Vagina (tissue), 2 donors: ENCODE measurements around the gene TMEM192. TPM values are rescaled to one million over a fixed set of nuclear protein-coding genes. Genes with fewer than 3 reads are reported as not detected.
"Not testable (repeated sequence)": the region's sequence is repeated elsewhere in the genome, so short reads cannot be mapped to it uniquely, and the experiment has no call there.

ENCODE experiments used
- DNase-seq, 2 donors: peaks; one replicate each; pipeline ENCODE4 v3.0.0-alpha.2; 2017; ENCODE audit errors: extremely low spot score in 2 of 2
- H3K27ac ChIP-seq: fragments of 200-600 bp; sonication (generic); one replicate; pipeline ENCODE4 v1.5.1; 2019
- H3K27me3 ChIP-seq: fragments of 200-600 bp; sonication (generic); one replicate; pipeline ENCODE4 v1.5.1; 2019
- H3K36me3 ChIP-seq, 2 donors: fragments of 200-600 bp; sonication (generic); one replicate each; pipeline ENCODE4 v1.5.1; 2017 to 2019
- H3K4me1 ChIP-seq: fragments of 200-600 bp; sonication (generic); one replicate; pipeline ENCODE4 v1.5.1; 2019
- H3K4me3 ChIP-seq, 2 donors: fragments of 200-600 bp; sonication (generic); 1 replicate in 1 of 2; 2 replicates in 1 of 2; pipeline ENCODE4 v1.5.1; 2016 to 2019
- H3K9me3 ChIP-seq: fragments of 200-600 bp; sonication (generic); one replicate; pipeline ENCODE4 v1.5.1; 2019
- CTCF ChIP-seq, 3 experiments: fragments of 450-650 bp in 2 of 3; fragments of 200-600 bp in 1 of 3; sonication (generic) in 1 of 3; IDR thresholded peaks; one replicate each; pipeline ENCODE4 v1.5.1; 2017 to 2019; ENCODE audit warnings: antibody characterized with exemption in 3 of 3, mild to moderate bottlenecking in 2 of 3, moderate library complexity in 2 of 3
- POLR2A ChIP-seq, 2 donors: fragments of 450-650 bp; IDR thresholded peaks; one replicate each; pipeline ENCODE4 v1.6.1; 2017; ENCODE audit warnings: antibody characterized with exemption in 2 of 2, mild to moderate bottlenecking in 2 of 2, moderate library complexity in 2 of 2
- POLR2AphosphoS5 ChIP-seq, 2 donors: sonication (generic); formaldehyde crosslinking; IDR thresholded peaks; one replicate each; pipeline ENCODE4 v1.9.0; 2017; ENCODE audit warnings: antibody characterized with exemption in 2 of 2, mild to moderate bottlenecking in 2 of 2, low read depth in 1 of 2; ENCODE audit not compliant: insufficient read depth in 1 of 2
- intact Hi-C: fragments of 100-400 bp; cut with DNase I; formaldehyde crosslinking; loops from one replicate; pipeline ENCODE4 v1.15.1; 2023
- total RNA-seq: library from RNA; depleted of rRNA; stranded (reverse); fragments of >200 nt; gene quantifications from one replicate; pipeline ENCODE4 v1.2.3, GENCODE V29; 2016

Gene TMEM192
- total RNA-seq, 1 donor from 2014 or later: 7.1 TPM

- H3K4me1 ChIP-seq: no peaks in the 10 kb centered on the region
- no peaks in the 10 kb centered on the region for H3K27me3 ChIP-seq
- no peak for TF ChIP-seq POLR2A (IDR thresholded peaks at IDR 0.05)
- TF ChIP-seq CTCF (IDR thresholded peaks at IDR 0.05): no peak
- no peak for TF ChIP-seq POLR2AphosphoS5 (IDR thresholded peaks at IDR 0.05; ENCODE audit: insufficient read depth in 1 of 2, low read depth in 1 of 2)
- no peaks in the 10 kb centered on the region for H3K36me3 ChIP-seq
- no peak overlapping the region for H3K27ac ChIP-seq
- H3K4me3 ChIP-seq: no peak overlapping the region
- intact Hi-C loops: no loop called here
- H3K9me3 ChIP-seq: no peaks in the 10 kb centered on the region
- no peak for DNase-seq
These were observed 64.5 kb downstream of the TMEM192 start for GRCh38 chr4:165048170-165048569.

DNA sequence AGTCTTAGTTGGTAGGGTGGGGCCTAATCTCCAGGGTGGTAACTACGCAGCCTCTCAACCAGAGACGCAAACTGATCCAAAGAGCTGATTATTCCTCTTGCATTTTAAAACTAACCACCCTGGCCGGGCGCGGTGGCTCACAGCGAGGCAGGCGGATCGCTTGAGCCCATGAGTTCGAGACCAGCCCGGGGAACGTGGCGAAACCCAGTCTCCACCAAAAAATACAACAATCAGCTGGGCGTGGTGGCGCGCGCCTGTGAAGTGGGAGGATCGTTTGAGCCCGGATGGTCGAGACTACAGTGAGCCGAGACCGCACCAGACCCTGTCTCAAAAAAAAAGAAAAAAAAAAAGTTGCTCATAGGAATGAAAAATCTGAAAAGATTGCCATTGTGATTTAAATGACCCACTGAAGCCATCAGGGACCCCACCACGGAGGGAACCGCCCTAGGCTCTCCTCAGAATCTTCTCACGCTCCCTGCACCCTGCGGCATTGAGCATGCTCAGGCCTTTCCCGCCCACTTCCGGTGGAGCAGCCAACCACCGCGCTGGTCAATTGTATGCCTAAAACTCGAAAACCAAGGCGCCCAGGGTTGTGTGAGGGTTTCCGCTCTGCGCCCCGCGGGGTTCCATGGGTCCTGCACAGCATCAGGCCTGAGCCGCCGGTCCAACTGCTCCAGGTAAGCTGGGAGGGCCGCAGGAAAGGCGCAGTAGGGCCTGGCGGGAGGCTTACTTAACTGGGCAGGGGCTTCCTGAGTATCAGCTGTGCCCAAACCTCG is 81.0 kb downstream of the TMEM192 start, which contains the start of gene TRIM60:
Gene TRIM60 (plus strand): TSS at position 564 of the 776 bp plus-strand sequence. CDS start 8,074 bp downstream, outside the sequence.
- Histone ChIP-seq H3K4me3 (no peak within 1 kb of the TSS), H3K27me3 (no peaks in the 10 kb centered on the region), H3K36me3 (no peaks in the 10 kb centered on the region), H3K9me3 (no peaks in the 10 kb centered on the region), H3K27ac (no peak within 1 kb of the TSS), H3K4me1 (no peaks in the 10 kb centered on the region)
- no peak for DNase-seq
- TF ChIP-seq POLR2AphosphoS5 (IDR thresholded peaks at IDR 0.05; ENCODE audit: insufficient read depth in 1 of 2, low read depth in 1 of 2) (no peak), CTCF (IDR thresholded peaks at IDR 0.05) (no peak), POLR2A (IDR thresholded peaks at IDR 0.05) (no peak)
- intact Hi-C loops: no loop called here

DNA sequence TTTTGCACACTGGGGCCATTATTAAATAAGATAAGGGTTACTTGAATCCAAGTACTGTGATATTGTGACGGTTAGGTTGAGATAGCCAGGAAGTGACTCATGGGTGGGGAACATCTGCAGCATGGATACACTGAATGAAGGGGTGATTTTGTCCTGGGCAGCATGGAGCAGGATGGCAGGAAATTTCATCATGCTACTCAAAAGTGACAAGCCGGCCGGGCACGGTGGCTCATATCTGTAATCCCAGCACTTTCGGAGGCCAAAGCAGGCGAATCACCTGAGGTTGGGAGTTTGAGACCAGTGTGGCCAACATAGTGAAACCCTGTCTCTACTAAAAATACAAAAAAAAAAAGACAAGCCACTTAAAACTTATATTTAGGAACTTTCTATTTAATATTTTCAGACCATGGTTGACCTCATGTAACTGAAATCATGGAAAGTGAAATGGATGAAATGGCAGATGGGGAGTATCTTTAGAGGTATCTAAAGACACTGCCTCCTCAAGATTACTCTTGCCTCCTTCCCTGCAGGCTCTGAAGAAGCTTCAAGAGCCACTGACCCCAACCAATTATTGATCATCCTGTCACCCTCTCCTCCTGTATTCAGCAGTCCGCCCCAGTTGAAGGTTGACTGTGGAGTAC is 84.8 kb downstream of the TMEM192 start:
- no peaks in the 10 kb centered on the region for H3K4me1 ChIP-seq
- TF ChIP-seq POLR2A (IDR thresholded peaks at IDR 0.05): no peak
- no peak for TF ChIP-seq POLR2AphosphoS5 (IDR thresholded peaks at IDR 0.05; ENCODE audit: insufficient read depth in 1 of 2, low read depth in 1 of 2)
- no peak for TF ChIP-seq CTCF (IDR thresholded peaks at IDR 0.05)

DNA sequence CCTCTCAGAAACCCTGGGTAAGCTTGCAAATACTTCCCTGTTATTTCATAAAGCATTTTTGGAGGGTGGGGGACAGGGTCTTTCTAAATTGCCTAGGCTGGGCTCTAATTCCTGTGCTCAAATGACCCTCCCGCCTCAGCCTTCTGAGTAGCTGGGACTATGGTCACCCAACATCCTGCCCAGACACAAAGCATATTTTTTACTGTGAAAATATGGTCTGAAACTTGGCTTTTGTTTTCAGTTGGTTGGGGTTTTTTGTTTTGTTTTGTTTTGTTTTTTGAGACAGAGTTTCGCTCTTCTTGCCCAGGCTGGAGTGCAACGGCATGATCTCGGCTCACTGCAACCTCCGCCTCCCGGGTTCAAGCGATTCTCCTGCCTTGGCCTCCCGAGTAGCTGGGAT is 86.9 kb downstream of the TMEM192 start:
- peak in 1 of 2 donors; percentile 29 for DNase-seq
- intact Hi-C loops, H3K36me3 ChIP-seq, H3K9me3 ChIP-seq, H3K27ac ChIP-seq, H3K4me1 ChIP-seq, H3K27me3 ChIP-seq, H3K4me3 ChIP-seq: not testable (repeated sequence)

More for the DNA sequence above, 84.8 kb downstream of the TMEM192 start:
- no peak overlapping the region for H3K4me3 ChIP-seq
- H3K27me3 ChIP-seq: no peaks in the 10 kb centered on the region
- H3K27ac ChIP-seq: no peak overlapping the region
- H3K9me3 ChIP-seq: no peaks in the 10 kb centered on the region
- DNase-seq: peak in 1 of 2 donors; percentile 58
- no peaks in the 10 kb centered on the region for H3K36me3 ChIP-seq
- intact Hi-C loops: no loop called here

Other genes starting within 250 kb of the TMEM192 start
- gene APELA, start 235.7 kb downstream of the TMEM192 start, total RNA-seq: not detected
- not detected for gene TRIM61, start 135.2 kb downstream of the TMEM192 start, total RNA-seq
- gene TRIM60, start 80.9 kb downstream of the TMEM192 start, total RNA-seq: not detected
- gene TRIM75, start 59.0 kb downstream of the TMEM192 start, total RNA-seq: not detected
- 29.5 TPM for gene KLHL2, start 94.7 kb upstream of the TMEM192 start, total RNA-seq
- gene MSMO1, start 214.8 kb upstream of the TMEM192 start, total RNA-seq: 43.5 TPM